Dermis microvascular lymphatic vessel endothelial cell (primary cell): ENCODE measurements around the gene TMEM53. TPM values are rescaled to one million over a fixed set of nuclear protein-coding genes. Genes with fewer than 3 reads are reported as not detected.
A peak's percentile ranks its signal among the peaks of the same experiment; 100 is the strongest.
"Not testable (repeated sequence)": the region's sequence is repeated elsewhere in the genome, so short reads cannot be mapped to it uniquely, and the experiment has no call there.

Experiments
- DNase-seq, 2 donors: peaks; one replicate each; pipeline versions ENCODE4 v3.0.0 to v3.0.0-alpha.2; 2010; ENCODE audit warnings: low read depth in 2 of 2
- total RNA-seq: library from RNA; depleted of rRNA; stranded (reverse); fragments of >200 nt; gene quantifications from 2 replicates; pipeline ENCODE4 v1.2.1, GENCODE V29; 2014

Gene TMEM53
- total RNA-seq, 1 donor from 2014 or later, result 4.7 TPM

GRCh38 chr1:44672961-44673674 is 1.2 kb downstream of the TMEM53 start:
- no peak for DNase-seq

- peak; percentile 49 to 78 for DNase-seq
Measured at GRCh38 chr1:44672254-44672955, 1.9 kb downstream of the TMEM53 start.

- no peak for DNase-seq
Measured at GRCh38 chr1:44670751-44671640, 3.3 kb downstream of the TMEM53 start.

- DNase-seq, result not testable (repeated sequence)
Measured at GRCh38 chr1:44666719-44667118, 7.6 kb downstream of the TMEM53 start.

- DNase-seq, result no peak
Measured at GRCh38 chr1:44664730-44665370, 9.4 kb downstream of the TMEM53 start.

GRCh38 chr1:44663417-44663816 is 10.9 kb downstream of the TMEM53 start:
- no peak for DNase-seq

- no peak for DNase-seq
Measured at GRCh38 chr1:44662683-44663030, 11.6 kb downstream of the TMEM53 start.

GRCh38 chr1:44661781-44662682 is 12.2 kb downstream of the TMEM53 start:
- no peak for DNase-seq

GRCh38 chr1:44660176-44660575 is 14.1 kb downstream of the TMEM53 start:
- DNase-seq, result peak in 1 of 2 donors; percentile 23

GRCh38 chr1:44659566-44659965 is 14.7 kb downstream of the TMEM53 start:
- no peak for DNase-seq

- peak in 1 of 2 donors; percentile 37 for DNase-seq
Measured at GRCh38 chr1:44655609-44656008, 18.7 kb downstream of the TMEM53 start.

- no peak for DNase-seq
Measured at GRCh38 chr1:44654621-44655187, 19.6 kb downstream of the TMEM53 start.

GRCh38 chr1:44653107-44653964 is 20.9 kb downstream of the TMEM53 start:
- no peak for DNase-seq

GRCh38 chr1:44652445-44653106 is 21.7 kb downstream of the TMEM53 start:
- peak; percentile 53 to 68 for DNase-seq

GRCh38 chr1:44651069-44651468 is 23.2 kb downstream of the TMEM53 start:
- no peak for DNase-seq

GRCh38 chr1:44650159-44650831 is 24.0 kb downstream of the TMEM53 start:
- no peak for DNase-seq

GRCh38 chr1:44649788-44650158 is 24.5 kb downstream of the TMEM53 start:
- DNase-seq, result no peak
